NB4 (cell line): Measurements from ENCODE around the gene GRIK1.

Experiments
- CTCF ChIP-seq: IDR thresholded peaks from one replicate; pipeline ENCODE4 v1.5.1; 2012; ENCODE audit warnings: low read depth, low read length
- POLR2A ChIP-seq: IDR thresholded peaks from 2 replicates; pipeline ENCODE4 v1.6.1; 2011; ENCODE audit warnings: mild to moderate bottlenecking; ENCODE audit not compliant: insufficient read length; ENCODE audit errors: extremely low read depth

- TF ChIP-seq CTCF (no peak), POLR2A (no peak)
These were observed 309.4 kb downstream of the GRIK1 start for GRCh38 chr21:29630441-29630840.
